CD1c-positive myeloid dendritic cell (primary cell): ENCODE data around the gene STAT5A.
"Not testable (repeated sequence)": the region's sequence is repeated elsewhere in the genome, so short reads cannot be mapped to it uniquely, and the experiment has no call there.

Experiments
- DNase-seq: peaks from one replicate; pipeline ENCODE4 v3.0.0-alpha.2; 2016; ENCODE audit errors: extremely low spot score

Gene STAT5A

GRCh38 chr17:42285346-42286050, 2.8 kb upstream of the STAT5A start:
- no peak for DNase-seq

- DNase-seq, result peak; percentile 70
Observed at GRCh38 chr17:42286411-42287221, 1.7 kb upstream of the STAT5A start.

- peak; percentile 67 for DNase-seq
Observed at GRCh38 chr17:42287305-42287976, 857 bp upstream of the STAT5A start.

- peak; percentile 3 for DNase-seq
Observed at GRCh38 chr17:42288803-42289610, 709 bp downstream of the STAT5A start.

GRCh38 chr17:42289611-42290181, 1.4 kb downstream of the STAT5A start:
- DNase-seq, result peak; percentile 71

- no peak for DNase-seq
Observed at GRCh38 chr17:42290577-42290976, 2.3 kb downstream of the STAT5A start.

- no peak for DNase-seq
Observed at GRCh38 chr17:42291129-42291528, 2.8 kb downstream of the STAT5A start.

GRCh38 chr17:42294469-42295398, 6.4 kb downstream of the STAT5A start:
- DNase-seq, result no peak

GRCh38 chr17:42296012-42296411, 7.7 kb downstream of the STAT5A start:
- DNase-seq, result no peak

GRCh38 chr17:42297775-42298174, 9.5 kb downstream of the STAT5A start:
- DNase-seq, result not testable (repeated sequence)

GRCh38 chr17:42299361-42299760, 11.1 kb downstream of the STAT5A start:
- not testable (repeated sequence) for DNase-seq

GRCh38 chr17:42299913-42300312, 11.6 kb downstream of the STAT5A start:
- not testable (repeated sequence) for DNase-seq

GRCh38 chr17:42301022-42301421, 12.7 kb downstream of the STAT5A start:
- no peak for DNase-seq

- DNase-seq, result no peak
Observed at GRCh38 chr17:42303694-42304093, 15.4 kb downstream of the STAT5A start.

- no peak for DNase-seq
Observed at GRCh38 chr17:42304187-42305030, 16.1 kb downstream of the STAT5A start.

- not testable (repeated sequence) for DNase-seq
Observed at GRCh38 chr17:42305031-42305330, 16.7 kb downstream of the STAT5A start.

GRCh38 chr17:42305543-42306384, 17.5 kb downstream of the STAT5A start:
- no peak for DNase-seq

GRCh38 chr17:42306385-42306667, 18.0 kb downstream of the STAT5A start:
- no peak for DNase-seq
